ENCODE data around the gene GAST.

GRCh38 chr17:41730479-41730878 lies 18.3 kb downstream of the GAST start:
- no peak for TF ChIP-seq RCOR1 (conservative IDR thresholded peaks at IDR 0.05; ENCODE audit: low read depth, low read length)
- TF ChIP-seq NR2F1 (conservative IDR thresholded peaks at IDR 0.05), result no peak
- TF ChIP-seq, protein P1, sequence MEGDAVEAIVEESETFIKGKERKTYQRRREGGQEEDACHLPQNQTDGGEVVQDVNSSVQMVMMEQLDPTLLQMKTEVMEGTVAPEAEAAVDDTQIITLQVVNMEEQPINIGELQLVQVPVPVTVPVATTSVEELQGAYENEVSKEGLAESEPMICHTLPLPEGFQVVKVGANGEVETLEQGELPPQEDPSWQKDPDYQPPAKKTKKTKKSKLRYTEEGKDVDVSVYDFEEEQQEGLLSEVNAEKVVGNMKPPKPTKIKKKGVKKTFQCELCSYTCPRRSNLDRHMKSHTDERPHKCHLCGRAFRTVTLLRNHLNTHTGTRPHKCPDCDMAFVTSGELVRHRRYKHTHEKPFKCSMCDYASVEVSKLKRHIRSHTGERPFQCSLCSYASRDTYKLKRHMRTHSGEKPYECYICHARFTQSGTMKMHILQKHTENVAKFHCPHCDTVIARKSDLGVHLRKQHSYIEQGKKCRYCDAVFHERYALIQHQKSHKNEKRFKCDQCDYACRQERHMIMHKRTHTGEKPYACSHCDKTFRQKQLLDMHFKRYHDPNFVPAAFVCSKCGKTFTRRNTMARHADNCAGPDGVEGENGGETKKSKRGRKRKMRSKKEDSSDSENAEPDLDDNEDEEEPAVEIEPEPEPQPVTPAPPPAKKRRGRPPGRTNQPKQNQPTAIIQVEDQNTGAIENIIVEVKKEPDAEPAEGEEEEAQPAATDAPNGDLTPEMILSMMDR (IDR thresholded peaks at IDR 0.05 in 2 of 3, conservative IDR thresholded peaks at IDR 0.05 in 1 of 3; ENCODE audit: control insufficient read depth in 2 of 3, extremely low read depth in 1 of 3, insufficient read depth in 1 of 3, low read depth in 3 of 3, low read length in 3 of 3), result no peak
- no peak for TF ChIP-seq POLR2A (IDR thresholded peaks at IDR 0.05; ENCODE audit: low read depth, low read length)
- TF ChIP-seq CBX5 (IDR thresholded peaks at IDR 0.05; ENCODE audit: low read depth), result no peak
- TF ChIP-seq POLR2AphosphoS5 (IDR thresholded peaks at IDR 0.05; ENCODE audit: low read length), result no peak
- TF ChIP-seq PRDM15 (CRISPR knock-in tag; IDR thresholded peaks at IDR 0.05), result no peak

All from GM12878 (cell line).